Endodermal cell (in vitro differentiated cells): Measurements from ENCODE around the gene ANAPC7. TPM values are rescaled to one million over a fixed set of nuclear protein-coding genes. Genes with fewer than 3 reads are reported as not detected.
"Not testable (repeated sequence)": the region's sequence is repeated elsewhere in the genome, so short reads cannot be mapped to it uniquely, and the experiment has no call there.

Experiments
- DNase-seq: peaks from one replicate; pipeline ENCODE4 v3.0.0-alpha.2; 2017
- H3K27ac ChIP-seq: 2 replicates; pipeline ENCODE4 v1.5.1; 2013; ENCODE audit warnings: mild to moderate bottlenecking, low read depth, low read length, moderate library complexity
- H3K27me3 ChIP-seq: 2 replicates; pipeline ENCODE4 v1.6.1; 2013; ENCODE audit warnings: mild to moderate bottlenecking, low read length, moderate library complexity; ENCODE audit not compliant: insufficient read depth, control insufficient read depth, poor library complexity, severe bottlenecking
- H3K36me3 ChIP-seq: 2 replicates; pipeline ENCODE4 v1.7.0; 2013; ENCODE audit warnings: mild to moderate bottlenecking, low read length, moderate library complexity; ENCODE audit not compliant: control insufficient read depth, insufficient read depth
- H3K4me1 ChIP-seq: one replicate; pipeline ENCODE4 v1.7.0; 2013; ENCODE audit warnings: low read length; ENCODE audit not compliant: control insufficient read depth, insufficient read depth
- H3K4me3 ChIP-seq: 2 replicates; pipeline ENCODE4 v1.5.1; 2013; ENCODE audit warnings: mild to moderate bottlenecking, low read length, moderate library complexity
- H3K9ac ChIP-seq: 2 replicates; pipeline ENCODE4 v1.6.1; 2013; ENCODE audit warnings: mild to moderate bottlenecking, low read length, moderate library complexity; ENCODE audit not compliant: poor library complexity, severe bottlenecking; ENCODE audit errors: extremely low read depth
- H3K9me3 ChIP-seq: 2 replicates; pipeline ENCODE4 v1.6.1; 2013; ENCODE audit warnings: mild to moderate bottlenecking, low read length, moderate library complexity; ENCODE audit not compliant: control insufficient read depth
- H3K27ac Mint-ChIP-seq: 2 replicates; pipeline ENCODE4 v1.8.0; 2020; ENCODE audit warnings: mixed read lengths
- H3K27me3 Mint-ChIP-seq: 2 replicates; pipeline ENCODE4 v1.8.0; 2021; ENCODE audit warnings: mild to moderate bottlenecking, mixed read lengths; ENCODE audit not compliant: insufficient read depth
- H3K36me3 Mint-ChIP-seq: 2 replicates; pipeline ENCODE4 v1.8.0; 2020; ENCODE audit warnings: low read depth, mixed read lengths
- H3K4me1 Mint-ChIP-seq: 2 replicates; pipeline ENCODE4 v1.8.0; 2020; ENCODE audit warnings: mixed read lengths
- H3K4me3 Mint-ChIP-seq: 2 replicates; pipeline ENCODE4 v1.8.0; 2020; ENCODE audit warnings: mild to moderate bottlenecking, moderate library complexity, mixed read lengths
- H3K9me3 Mint-ChIP-seq: 2 replicates; pipeline ENCODE4 v1.8.0; 2020; ENCODE audit warnings: mild to moderate bottlenecking, mixed read lengths
- WGBS, 2 experiments: methylation state at CpG; one replicate each; pipeline versions ENCODE4 v1.1.5 to v1.1.7; 2013; ENCODE audit warnings: missing lambda C conversion rate in 2 of 2, mixed read lengths in 1 of 2; ENCODE audit not compliant: insufficient coverage in 1 of 2, insufficient read length in 1 of 2; 5-methylcytosine and 5-hydroxymethylcytosine counted together
- total RNA-seq, 2 donors: library from RNA; stranded (reverse); fragmentation: NEBNext Ultra II Directional in 1 of 2; extraction: Animal tissue kit (Norgen Biotek cat#: 25700) in 1 of 2; gene quantifications; 2 replicates in 1 of 2; 3 replicates in 1 of 2; pipeline ENCODE4 v1.2.1, GENCODE V29; 2021
- TF ChIP-seq, protein P1 (sequence below): fragments of 200-600 bp; sonication (generic); conservative IDR thresholded peaks from 2 replicates; pipeline ENCODE4 v1.5.0; 2021; ENCODE audit warnings: antibody characterized with exemption, mild to moderate bottlenecking

Gene ANAPC7
- total RNA-seq, 2 donors from 2014 or later = 86.0 to 100 TPM

DNA sequence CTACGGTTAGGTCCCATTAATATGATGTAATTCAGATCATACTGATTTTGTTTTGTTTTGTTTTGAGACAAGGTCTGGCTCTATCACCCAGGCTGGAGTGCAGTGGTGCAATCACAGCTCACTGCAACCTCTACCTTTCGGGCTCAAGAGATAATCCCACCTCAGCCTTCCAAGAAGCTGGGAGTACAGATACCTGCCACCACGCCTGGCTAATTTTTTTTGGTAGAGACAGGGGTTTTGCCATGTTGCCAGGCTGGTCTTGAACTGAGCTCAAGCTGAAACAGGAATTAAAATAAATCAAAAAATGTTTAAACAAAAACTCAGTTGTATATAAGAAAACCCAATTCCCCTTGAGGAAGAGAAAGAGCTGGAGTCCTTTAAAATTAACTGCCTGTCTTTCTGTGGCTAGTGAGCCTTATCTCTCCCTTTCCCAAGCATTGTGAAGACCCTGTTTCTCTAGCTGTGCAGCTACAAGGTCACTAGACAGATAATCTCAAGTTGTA, 17.7 kb upstream of the ANAPC7 start:
- no peak overlapping the region for H3K9ac ChIP-seq
- no peaks in the 10 kb centered on the region for H3K4me1 ChIP-seq
- peaks cover 16% of the 10 kb centered on the region for H3K4me1 Mint-ChIP-seq
- DNase-seq = no peak
- H3K9me3 ChIP-seq = no peaks in the 10 kb centered on the region
- no peaks in the 10 kb centered on the region for H3K36me3 Mint-ChIP-seq
- WGBS, 2 experiments = 59 to 100% methylated on average over 1 to 3 of the region's 3 CpGs
- H3K27me3 Mint-ChIP-seq = no peaks in the 10 kb centered on the region
- H3K9me3 Mint-ChIP-seq = no peaks in the 10 kb centered on the region
- H3K27me3 ChIP-seq = no peaks in the 10 kb centered on the region
- H3K27ac Mint-ChIP-seq = peak overlapping the region; percentile 69
- no peaks in the 10 kb centered on the region for H3K36me3 ChIP-seq
- H3K4me3 ChIP-seq = no peak overlapping the region
- no peak overlapping the region for H3K4me3 Mint-ChIP-seq
- TF ChIP-seq, protein P1, sequence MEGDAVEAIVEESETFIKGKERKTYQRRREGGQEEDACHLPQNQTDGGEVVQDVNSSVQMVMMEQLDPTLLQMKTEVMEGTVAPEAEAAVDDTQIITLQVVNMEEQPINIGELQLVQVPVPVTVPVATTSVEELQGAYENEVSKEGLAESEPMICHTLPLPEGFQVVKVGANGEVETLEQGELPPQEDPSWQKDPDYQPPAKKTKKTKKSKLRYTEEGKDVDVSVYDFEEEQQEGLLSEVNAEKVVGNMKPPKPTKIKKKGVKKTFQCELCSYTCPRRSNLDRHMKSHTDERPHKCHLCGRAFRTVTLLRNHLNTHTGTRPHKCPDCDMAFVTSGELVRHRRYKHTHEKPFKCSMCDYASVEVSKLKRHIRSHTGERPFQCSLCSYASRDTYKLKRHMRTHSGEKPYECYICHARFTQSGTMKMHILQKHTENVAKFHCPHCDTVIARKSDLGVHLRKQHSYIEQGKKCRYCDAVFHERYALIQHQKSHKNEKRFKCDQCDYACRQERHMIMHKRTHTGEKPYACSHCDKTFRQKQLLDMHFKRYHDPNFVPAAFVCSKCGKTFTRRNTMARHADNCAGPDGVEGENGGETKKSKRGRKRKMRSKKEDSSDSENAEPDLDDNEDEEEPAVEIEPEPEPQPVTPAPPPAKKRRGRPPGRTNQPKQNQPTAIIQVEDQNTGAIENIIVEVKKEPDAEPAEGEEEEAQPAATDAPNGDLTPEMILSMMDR = no peak
- no peak overlapping the region for H3K27ac ChIP-seq

DNA sequence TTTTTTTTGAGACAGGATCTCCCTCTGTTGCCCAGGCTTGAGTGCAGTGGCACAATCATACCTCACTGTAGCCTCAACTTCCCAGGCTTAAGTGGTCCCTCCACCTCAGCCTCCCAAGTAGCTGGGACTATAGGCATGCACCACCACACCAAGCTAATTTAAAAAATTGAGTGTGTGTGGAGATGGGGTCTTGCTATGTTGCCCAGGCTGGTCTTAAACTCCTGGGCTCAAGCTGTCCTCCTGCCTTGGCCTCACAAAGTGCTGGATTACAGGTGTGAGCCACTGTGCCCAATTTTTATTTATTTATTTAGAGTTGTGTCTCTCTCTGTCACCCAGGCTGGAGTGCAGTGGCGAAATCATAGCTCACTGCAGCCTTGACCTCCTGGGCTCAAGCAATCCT, 17.1 kb upstream of the ANAPC7 start:
- not testable (repeated sequence) for H3K4me1 ChIP-seq, H3K9me3 Mint-ChIP-seq, H3K27ac Mint-ChIP-seq, H3K36me3 Mint-ChIP-seq, H3K4me3 Mint-ChIP-seq, H3K27me3 Mint-ChIP-seq, H3K9me3 ChIP-seq, H3K36me3 ChIP-seq, DNase-seq, H3K4me3 ChIP-seq, H3K27me3 ChIP-seq, H3K9ac ChIP-seq, H3K27ac ChIP-seq
- H3K4me1 Mint-ChIP-seq = peaks cover 16% of the 10 kb centered on the region
- WGBS, 2 experiments = 88 to 100% methylated on average over 1 of the region's 1 CpG

DNA sequence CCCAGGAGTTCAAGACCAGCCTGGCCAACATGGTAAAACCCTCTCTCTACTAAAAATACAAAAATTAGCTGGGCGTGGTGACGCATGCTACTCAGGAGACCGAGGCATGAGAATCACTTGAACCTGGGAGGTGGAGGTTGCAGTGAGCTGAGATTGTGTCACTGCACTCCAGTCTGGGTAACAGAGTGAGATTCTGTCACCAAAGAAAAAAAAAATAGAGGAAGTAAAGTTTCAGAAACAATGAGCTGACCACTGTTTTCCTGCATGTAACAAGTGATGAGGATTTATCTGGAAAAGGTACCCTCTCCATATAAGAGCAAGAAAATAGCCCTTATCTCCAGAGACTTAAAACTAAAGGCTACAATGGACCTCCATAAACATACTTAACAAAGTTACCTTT, 13.6 kb upstream of the ANAPC7 start:
- H3K4me1 ChIP-seq, H3K27me3 ChIP-seq, H3K27ac ChIP-seq, H3K4me3 ChIP-seq, H3K36me3 Mint-ChIP-seq, H3K4me3 Mint-ChIP-seq, DNase-seq, H3K9ac ChIP-seq, H3K27me3 Mint-ChIP-seq, H3K36me3 ChIP-seq, H3K27ac Mint-ChIP-seq, H3K9me3 Mint-ChIP-seq, H3K9me3 ChIP-seq: not testable (repeated sequence)
- WGBS, 2 experiments = 97% methylated on average over 3 of the region's 3 CpGs; no CpG with 5 or more reads in 1 of the 2 experiments
- H3K4me1 Mint-ChIP-seq = peaks cover 11% of the 10 kb centered on the region

DNA sequence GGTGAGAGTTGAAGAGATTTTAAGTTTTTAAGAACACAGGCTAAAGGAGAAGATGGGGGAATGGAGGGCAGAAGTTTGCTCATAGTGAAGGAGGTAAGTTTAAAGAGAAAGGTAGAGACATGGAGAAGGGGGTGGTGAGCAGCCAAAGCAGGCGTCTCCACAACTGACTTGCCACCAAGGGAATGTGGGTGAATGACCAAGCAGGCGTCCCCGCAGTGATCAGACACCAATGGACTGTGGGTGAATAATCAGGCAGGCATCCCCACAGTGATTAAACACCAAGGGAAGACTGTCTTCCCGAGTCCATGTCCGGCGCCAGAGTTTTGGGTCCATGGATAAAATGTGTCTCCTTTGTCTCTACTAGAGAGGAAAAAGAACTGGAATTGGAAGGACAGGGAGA, 6.6 kb upstream of the ANAPC7 start:
- not testable (repeated sequence) for H3K27me3 ChIP-seq, H3K4me1 ChIP-seq, H3K4me3 ChIP-seq, H3K27ac ChIP-seq, H3K36me3 ChIP-seq, H3K9ac ChIP-seq, DNase-seq, H3K36me3 Mint-ChIP-seq, H3K27me3 Mint-ChIP-seq, H3K9me3 ChIP-seq
- peaks cover 14% of the 10 kb centered on the region for H3K9me3 Mint-ChIP-seq
- H3K4me3 Mint-ChIP-seq = peak overlapping the region; percentile 12
- WGBS, 2 experiments = 88 to 96% methylated on average over 6 of the region's 6 CpGs
- peaks cover 22% of the 10 kb centered on the region for H3K4me1 Mint-ChIP-seq
- H3K27ac Mint-ChIP-seq = peak overlapping the region; percentile 71

DNA sequence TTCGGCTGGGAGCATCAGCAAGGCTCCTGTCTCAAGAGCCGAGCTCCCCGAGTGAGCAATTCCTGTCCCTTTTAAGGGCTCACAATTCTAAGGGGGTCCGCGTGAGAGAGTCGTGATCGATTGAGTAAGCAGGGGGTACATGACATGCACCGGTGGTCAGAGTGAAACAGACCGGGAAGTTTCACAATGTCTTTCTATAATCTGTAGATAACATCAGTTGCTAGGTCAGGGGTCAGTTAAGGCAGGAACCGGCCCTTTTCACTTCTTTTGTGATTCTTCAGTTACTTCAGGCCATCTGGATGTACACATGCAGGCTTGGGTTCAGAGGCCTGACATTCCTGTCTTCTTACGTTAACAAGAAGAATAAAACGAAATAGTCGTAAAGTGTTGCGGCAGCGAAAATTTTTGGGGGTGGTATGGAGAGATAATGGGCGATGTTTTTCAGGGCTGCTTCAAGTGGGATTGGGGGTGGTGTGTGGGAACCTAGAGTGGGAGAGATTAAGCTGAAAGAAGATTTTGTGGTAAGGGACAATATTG, 1.7 kb upstream of the ANAPC7 start:
- H3K9me3 ChIP-seq, H3K27ac ChIP-seq, H3K4me1 ChIP-seq, H3K9me3 Mint-ChIP-seq, H3K27me3 Mint-ChIP-seq, H3K9ac ChIP-seq, H3K27ac Mint-ChIP-seq, H3K27me3 ChIP-seq, H3K4me3 ChIP-seq, H3K4me3 Mint-ChIP-seq: not testable (repeated sequence)
- Mint-ChIP-seq H3K36me3 (peaks cover 15% of the 10 kb centered on the region), H3K4me1 (peaks cover 23% of the 10 kb centered on the region)
- peaks cover 13% of the 10 kb centered on the region for H3K36me3 ChIP-seq
- DNase-seq = peak; percentile 33
- 96 to 97% methylated on average over 14 to 16 of the region's 16 CpGs for WGBS, 2 experiments
